NT2/D1 (cell line): ENCODE data around the gene LTBR.

Experiments
- SUZ12 ChIP-seq: IDR thresholded peaks from 2 replicates; pipeline ENCODE4 v1.6.1; 2011; ENCODE audit not compliant: insufficient read length, insufficient read depth; ENCODE audit errors: extremely low read depth
- ZNF274 ChIP-seq: IDR thresholded peaks from 2 replicates; pipeline ENCODE4 v1.6.1; 2011; ENCODE audit warnings: mild to moderate bottlenecking, low read depth, low read length

DNA sequence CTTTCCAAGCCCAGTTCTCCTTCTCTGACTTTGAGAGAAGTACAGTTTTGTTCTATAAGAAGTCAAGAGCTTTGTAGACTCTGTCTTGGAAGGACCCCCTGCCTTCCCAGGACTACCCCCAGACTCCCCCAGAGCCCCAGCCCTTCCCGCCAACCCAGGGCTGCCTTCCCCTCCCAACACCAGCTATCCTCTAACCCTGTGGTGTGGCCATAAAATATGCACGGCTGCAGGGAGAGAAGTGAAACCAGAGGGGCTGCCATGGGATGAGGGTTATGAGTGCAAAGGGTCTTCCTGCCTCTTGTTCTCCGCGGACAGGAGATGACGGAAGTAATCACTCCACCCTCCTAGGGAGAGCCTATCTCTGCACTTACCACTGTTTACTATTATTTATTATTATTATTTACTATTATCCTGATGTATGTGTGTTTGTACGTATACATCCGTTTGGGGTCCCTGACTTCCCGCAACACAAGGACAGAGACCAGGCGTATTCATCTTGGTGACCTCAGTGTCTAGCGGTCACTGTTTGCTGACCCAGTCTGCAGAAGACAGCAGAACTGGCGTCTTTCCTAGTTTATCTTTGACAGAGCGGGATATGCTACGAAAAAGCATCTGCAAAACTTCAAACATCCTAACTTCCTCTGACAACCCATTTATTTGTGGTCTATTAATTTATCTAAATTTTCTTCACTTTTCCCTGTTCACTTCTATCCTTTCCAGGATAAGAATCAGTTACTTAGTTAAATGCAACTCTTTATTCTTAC lies 5.1 kb upstream of the LTBR start:
- TF ChIP-seq ZNF274 (no peak), SUZ12 (no peak)
